Naive thymus-derived CD4-positive, alpha-beta T cell (primary cell): Measurements from ENCODE around the gene KRT84. TPM values are rescaled to one million over a fixed set of nuclear protein-coding genes. Genes with fewer than 3 reads are reported as not detected.
"Not testable (repeated sequence)": the region's sequence is repeated elsewhere in the genome, so short reads cannot be mapped to it uniquely, and the experiment has no call there.

Experiments used
- ATAC-seq: fragments of 150-1000 bp; cut with Tn5 transposase; 2 replicates; pipeline ENCODE4 v1.10.0; 2021; ENCODE audit warnings: mild to moderate bottlenecking, moderate library complexity
- CTCF ChIA-PET: fragments of 350-600 bp; sonication (Branson Sonifier 250); formaldehyde crosslinking; loops from one replicate; lab custom pipeline; 2021; ENCODE audit warnings: antibody characterized with exemption; lab: Charles Lee
- POLR2A ChIA-PET: fragments of 350-600 bp; sonication (Branson Sonifier 250); formaldehyde crosslinking; loops from one replicate; lab custom pipeline; 2021; ENCODE audit warnings: antibody characterized with exemption, inconsistent platforms; lab: Charles Lee
- DNase-seq, 9 donors: peaks; one replicate each; pipeline versions ENCODE4 v3.0.0 to v3.0.0-alpha.2; 2020 to 2022; ENCODE audit warnings: mixed read lengths in 1 of 9
- H3K27ac ChIP-seq: one replicate; pipeline ENCODE4 v1.7.0; 2013; ENCODE audit warnings: mild to moderate bottlenecking, low read depth, low read length, moderate library complexity
- H3K27me3 ChIP-seq, 2 donors: one replicate each; pipeline ENCODE4 v1.7.0; 2013; ENCODE audit warnings: low read length in 2 of 2, mild to moderate bottlenecking in 2 of 2, moderate library complexity in 2 of 2; ENCODE audit not compliant: control insufficient read depth in 2 of 2, insufficient read depth in 2 of 2
- H3K36me3 ChIP-seq, 3 experiments: 1 replicate in 2 of 3; 2 replicates in 1 of 3; pipeline ENCODE4 v1.7.0; 2013; ENCODE audit warnings: low read length in 3 of 3, mild to moderate bottlenecking in 3 of 3, moderate library complexity in 1 of 3; ENCODE audit not compliant: insufficient read depth in 3 of 3, control insufficient read depth in 2 of 3
- H3K4me1 ChIP-seq, 2 donors: one replicate each; pipeline ENCODE4 v1.7.0; 2013; ENCODE audit warnings: low read length in 2 of 2, mild to moderate bottlenecking in 2 of 2, moderate library complexity in 1 of 2; ENCODE audit not compliant: control insufficient read depth in 2 of 2, insufficient read depth in 2 of 2
- H3K4me3 ChIP-seq: 2 replicates; pipeline ENCODE4 v1.7.0; 2013; ENCODE audit warnings: mild to moderate bottlenecking, low read length
- H3K9me3 ChIP-seq, 3 experiments: 1 replicate in 2 of 3; 2 replicates in 1 of 3; pipeline ENCODE4 v1.7.0; 2013; ENCODE audit warnings: low read length in 3 of 3; ENCODE audit not compliant: control insufficient read depth in 2 of 3
- H3K27ac Mint-ChIP-seq, 9 donors: one replicate each; pipeline ENCODE4 v1.8.0; 2020 to 2022; ENCODE audit warnings: mixed read lengths in 9 of 9, mild to moderate bottlenecking in 8 of 9, moderate library complexity in 5 of 9, inconsistent platforms in 2 of 9
- H3K27me3 Mint-ChIP-seq, 5 donors: one replicate each; pipeline ENCODE4 v1.8.0; 2021 to 2022; ENCODE audit warnings: mixed read lengths in 5 of 5, mild to moderate bottlenecking in 1 of 5
- H3K36me3 Mint-ChIP-seq, 5 donors: one replicate each; pipeline ENCODE4 v1.8.0; 2020 to 2022; ENCODE audit warnings: mixed read lengths in 5 of 5, mild to moderate bottlenecking in 3 of 5, inconsistent platforms in 1 of 5
- H3K4me1 Mint-ChIP-seq, 7 donors: one replicate each; pipeline ENCODE4 v1.8.0; 2020 to 2022; ENCODE audit warnings: mixed read lengths in 7 of 7, mild to moderate bottlenecking in 3 of 7, inconsistent platforms in 1 of 7
- H3K4me3 Mint-ChIP-seq, 10 donors: one replicate each; pipeline ENCODE4 v1.8.0; 2020 to 2022; ENCODE audit warnings: mild to moderate bottlenecking in 10 of 10, mixed read lengths in 10 of 10, moderate library complexity in 6 of 10, inconsistent platforms in 2 of 10
- H3K9me3 Mint-ChIP-seq, 11 donors: one replicate each; pipeline ENCODE4 v1.8.0; 2020 to 2022; ENCODE audit warnings: mixed read lengths in 11 of 11, mild to moderate bottlenecking in 4 of 11, inconsistent platforms in 1 of 11, moderate library complexity in 1 of 11
- intact Hi-C, 2 donors: fragments of 100-400 bp; cut with micrococcal nuclease; formaldehyde crosslinking; loops; one replicate each; pipeline ENCODE4 v1.15.1; 2023
- polyA plus RNA-seq, 2 donors: library from polyadenylated mRNA; unstranded; fragments of 300-500 nt; fragmentation: Illumina TruSeq; gene quantifications; one replicate each; pipeline ENCODE4 v1.2.3, GENCODE V29; 2021
- total RNA-seq, 6 experiments: library from RNA in 5 of 6; stranded (reverse) in 5 of 6; gene quantifications; 1 replicate in 5 of 6; 2 replicates in 1 of 6; pipeline ENCODE4 v1.2.3 and lab custom pipeline; 2021 to 2026

Gene KRT84
- total and polyA plus RNA-seq, 7 experiments from 2014 or later: not detected

- H3K4me1 ChIP-seq, H3K27ac Mint-ChIP-seq, DNase-seq, H3K36me3 ChIP-seq, H3K27me3 ChIP-seq, H3K4me3 ChIP-seq, CTCF ChIA-PET, H3K4me3 Mint-ChIP-seq, intact Hi-C loops, H3K4me1 Mint-ChIP-seq, H3K27ac ChIP-seq, H3K9me3 Mint-ChIP-seq, H3K9me3 ChIP-seq, ATAC-seq, H3K36me3 Mint-ChIP-seq, POLR2A ChIA-PET: not testable (repeated sequence)
- peaks cover 0 to 15% (median 5%) of the 10 kb centered on the region in 5 donors for H3K27me3 Mint-ChIP-seq
Measured at GRCh38 chr12:52345041-52345440, 40.4 kb downstream of the KRT84 start.

GRCh38 chr12:52344111-52344510, 41.3 kb downstream of the KRT84 start:
- ChIA-PET CTCF (no interaction called here), POLR2A (no interaction called here)
- Histone ChIP-seq H3K4me1 (no peaks in the 10 kb centered on the region), H3K27ac (no peak overlapping the region), H3K9me3 (no peaks in the 10 kb centered on the region), H3K36me3 (no peaks in the 10 kb centered on the region), H3K4me3 (no peak overlapping the region), H3K27me3 (no peaks in the 10 kb centered on the region)
- intact Hi-C loops: no loop called here
- Mint-ChIP-seq H3K27me3 (peaks cover 0 to 13% (median 5%) of the 10 kb centered on the region in 5 donors), H3K27ac (no peak overlapping the region), H3K36me3 (no peaks in the 10 kb centered on the region), H3K9me3 (peaks cover 0 to 5% (median 0%) of the 10 kb centered on the region in 11 donors), H3K4me3 (no peak overlapping the region), H3K4me1 (peaks cover 0 to 2% (median 0%) of the 10 kb centered on the region in 7 donors)
- ATAC-seq (no peak), DNase-seq (no peak)

GRCh38 chr12:52343550-52343949, 41.9 kb downstream of the KRT84 start:
- intact Hi-C loops: no loop called here
- no peak overlapping the region for H3K27ac ChIP-seq
- no peaks in the 10 kb centered on the region for H3K36me3 ChIP-seq
- ChIA-PET POLR2A (no interaction called here), CTCF (no interaction called here)
- ATAC-seq: no peak
- Mint-ChIP-seq H3K4me3 (no peak overlapping the region), H3K36me3 (no peaks in the 10 kb centered on the region), H3K9me3 (peaks cover 0 to 8% (median 2%) of the 10 kb centered on the region in 11 donors), H3K4me1 (peaks cover 0 to 2% (median 0%) of the 10 kb centered on the region in 7 donors), H3K27me3 (peaks cover 0 to 14% (median 5%) of the 10 kb centered on the region in 5 donors), H3K27ac (no peak overlapping the region)
- H3K27me3 ChIP-seq: no peaks in the 10 kb centered on the region
- no peak overlapping the region for H3K4me3 ChIP-seq
- no peaks in the 10 kb centered on the region for H3K4me1 ChIP-seq
- H3K9me3 ChIP-seq: no peaks in the 10 kb centered on the region
- DNase-seq: no peak

- intact Hi-C loops: no loop called here
- CTCF ChIA-PET: no interaction called here
- ATAC-seq (no peak), DNase-seq (no peak)
- no peaks in the 10 kb centered on the region for H3K4me1 ChIP-seq
- no peaks in the 10 kb centered on the region for H3K27me3 ChIP-seq
- H3K27ac Mint-ChIP-seq: no peak overlapping the region
- no peak overlapping the region for H3K4me3 Mint-ChIP-seq
- H3K9me3 Mint-ChIP-seq: peaks cover 0 to 8% (median 2%) of the 10 kb centered on the region in 11 donors
- POLR2A ChIA-PET: no interaction called here
- peaks cover 0 to 15% (median 7%) of the 10 kb centered on the region in 5 donors for H3K27me3 Mint-ChIP-seq
- no peaks in the 10 kb centered on the region for H3K36me3 ChIP-seq
- no peaks in the 10 kb centered on the region for H3K9me3 ChIP-seq
- H3K36me3 Mint-ChIP-seq: no peaks in the 10 kb centered on the region
- H3K4me1 Mint-ChIP-seq: peaks cover 0 to 2% (median 0%) of the 10 kb centered on the region in 7 donors
- no peak overlapping the region for H3K27ac ChIP-seq
- no peak overlapping the region for H3K4me3 ChIP-seq
Measured at GRCh38 chr12:52342781-52343490, 42.5 kb downstream of the KRT84 start.

- intact Hi-C loops: no loop called here
- H3K4me1 ChIP-seq: no peaks in the 10 kb centered on the region
Measured at GRCh38 chr12:52341066-52341580, 44.3 kb downstream of the KRT84 start.

GRCh38 chr12:52338241-52338960, 47.1 kb downstream of the KRT84 start:
- Mint-ChIP-seq H3K4me3 (no peak overlapping the region), H3K27me3 (peaks cover 0 to 21% (median 12%) of the 10 kb centered on the region in 5 donors), H3K4me1 (no peaks in the 10 kb centered on the region), H3K27ac (peak overlapping the region in 1 of 9 donors; percentile 32), H3K36me3 (peaks cover 0 to 9% (median 4%) of the 10 kb centered on the region in 5 donors), H3K9me3 (peaks cover 0 to 25% (median 8%) of the 10 kb centered on the region in 11 donors)
- Histone ChIP-seq H3K27ac (no peak overlapping the region), H3K4me1 (no peaks in the 10 kb centered on the region), H3K4me3 (no peak overlapping the region), H3K27me3 (no peaks in the 10 kb centered on the region), H3K36me3 (no peaks in the 10 kb centered on the region), H3K9me3 (no peaks in the 10 kb centered on the region)
- ChIA-PET POLR2A (no interaction called here), CTCF (interaction anchor here (1.2 to 1.5 kb wide), 2 partner anchors 10 to 11 kb away, joined by 4 to 5 read pairs; no protein-coding TSS in a partner anchor)
- ATAC-seq (no peak), DNase-seq (no peak)
- intact Hi-C loops: no loop called here

More at GRCh38 chr12:52341066-52341580, 44.3 kb downstream of the KRT84 start:
- DNase-seq (no peak), ATAC-seq (no peak)
- ChIA-PET CTCF (no interaction called here), POLR2A (no interaction called here)
- Mint-ChIP-seq H3K27me3 (peaks cover 0 to 15% (median 10%) of the 10 kb centered on the region in 5 donors), H3K36me3 (peaks cover 0 to 6% (median 0%) of the 10 kb centered on the region in 5 donors), H3K4me1 (peaks cover 0 to 2% (median 0%) of the 10 kb centered on the region in 7 donors), H3K9me3 (peaks cover 0 to 18% (median 8%) of the 10 kb centered on the region in 11 donors), H3K4me3 (no peak overlapping the region), H3K27ac (no peak overlapping the region)
- Histone ChIP-seq H3K4me3 (no peak overlapping the region), H3K9me3 (no peaks in the 10 kb centered on the region), H3K27ac (no peak overlapping the region), H3K36me3 (no peaks in the 10 kb centered on the region), H3K27me3 (no peaks in the 10 kb centered on the region)
